RWPE1 (cell line): ENCODE measurements around the gene STBD1.
"Not testable (repeated sequence)": the region's sequence is repeated elsewhere in the genome, so short reads cannot be mapped to it uniquely, and the experiment has no call there.

Source experiments
- CTCF ChIA-PET: fragments of 350-600 bp; sonication (Branson Sonifier 250); formaldehyde crosslinking; extraction: SDS; loops from one replicate; lab custom pipeline; 2021; lab: Yijun Ruan, JAX
- POLR2A ChIA-PET: fragments of 400-600 bp; formaldehyde crosslinking; extraction: SDS; loops from one replicate; lab custom pipeline; 2020; ENCODE audit warnings: antibody characterized with exemption; ENCODE audit not compliant: low non-redundant PET; lab: Yijun Ruan, JAX
- DNase-seq: peaks from one replicate; pipeline ENCODE4 v3.0.0; 2012; ENCODE audit warnings: low spot score
- H3K27ac ChIP-seq: fragments of 450-650 bp; 2 replicates; pipeline ENCODE4 v1.5.1; 2017
- CTCF ChIP-seq: fragments of 450-650 bp; conservative IDR thresholded peaks from 2 replicates; pipeline ENCODE4 v1.5.1; 2017; ENCODE audit warnings: low read depth, mild to moderate bottlenecking

The STBD1 gene

GRCh38 chr4:76282941-76283689 lies 23.4 kb upstream of the STBD1 start:
- no peak for DNase-seq
- no peak for TF ChIP-seq CTCF
- no peak overlapping the region for H3K27ac ChIP-seq
- CTCF ChIA-PET: no interaction called here
- POLR2A ChIA-PET: no interaction called here

GRCh38 chr4:76283900-76284299 lies 22.6 kb upstream of the STBD1 start:
- CTCF ChIA-PET: no interaction called here
- DNase-seq: no peak
- POLR2A ChIA-PET: no interaction called here
- no peak overlapping the region for H3K27ac ChIP-seq
- TF ChIP-seq CTCF: no peak

GRCh38 chr4:76287811-76288210 lies 18.7 kb upstream of the STBD1 start:
- CTCF ChIA-PET: interaction anchor here (0.8 to 1.7 kb wide), 2 partner anchors 11 to 108 kb away, joined by 4 to 5 read pairs; no protein-coding TSS in a partner anchor
- H3K27ac ChIP-seq, POLR2A ChIA-PET, DNase-seq: not testable (repeated sequence)

GRCh38 chr4:76292730-76293129 lies 13.8 kb upstream of the STBD1 start:
- ChIA-PET CTCF (no interaction called here), POLR2A (no interaction called here)
- no peak for DNase-seq
- TF ChIP-seq CTCF: no peak
- no peak overlapping the region for H3K27ac ChIP-seq

GRCh38 chr4:76293772-76294171 lies 12.8 kb upstream of the STBD1 start:
- ChIA-PET CTCF (interaction anchor here (0.9 kb wide), 1 partner anchor 13 kb away, joined by 3 read pairs; the partner anchor contains the start of gene STBD1), POLR2A (no interaction called here)
- DNase-seq: no peak
- TF ChIP-seq CTCF: no peak
- no peak overlapping the region for H3K27ac ChIP-seq

- DNase-seq: no peak
- H3K27ac ChIP-seq: no peak overlapping the region
- POLR2A ChIA-PET: no interaction called here
- TF ChIP-seq CTCF: no peak
- CTCF ChIA-PET: no interaction called here
Measured at GRCh38 chr4:76296286-76296820, 10.2 kb upstream of the STBD1 start.

GRCh38 chr4:76298227-76298626 lies 8.3 kb upstream of the STBD1 start:
- ChIA-PET CTCF (no interaction called here), POLR2A (no interaction called here)
- no peak for TF ChIP-seq CTCF
- DNase-seq: no peak
- no peak overlapping the region for H3K27ac ChIP-seq
